ENCODE data around the gene CEP192.

Gene CEP192

GRCh38 chr18:12947285-12948049 lies 43.7 kb upstream of the CEP192 start, which contains the start of gene SEH1L (continued):
- TF ChIP-seq PRDM10 (tag by site-specific recombination; IDR thresholded peaks at IDR 0.05) (no peak), ZBTB11 (tag by site-specific recombination; conservative IDR thresholded peaks at IDR 0.05; ENCODE audit: low read depth) (no peak; the same call in none of the 2 replicates), ZBTB6 (tag by site-specific recombination; IDR thresholded peaks at IDR 0.05) (no peak), ZNF501 (tag by site-specific recombination; IDR thresholded peaks at IDR 0.05) (peak; percentile 83; the same call in 1 of the 2 replicates), ZNF548 (tag by site-specific recombination; IDR thresholded peaks at IDR 0.05) (no peak), ZNF701 (tag by site-specific recombination; IDR thresholded peaks at IDR 0.05) (no peak), MZF1 (tag by site-specific recombination; IDR thresholded peaks at IDR 0.05; ENCODE audit: borderline replicate concordance) (no peak), ZBTB1 (tag by site-specific recombination; IDR thresholded peaks at IDR 0.05) (no peak), ZNF335 (tag by site-specific recombination; conservative IDR thresholded peaks at IDR 0.05) (peak; percentile 65), PATZ1 (tag by site-specific recombination; IDR thresholded peaks at IDR 0.05) (peak; percentile 0; the same call in 1 of the 2 replicates), KLF17 (tag by site-specific recombination; IDR thresholded peaks at IDR 0.05) (0 out of 2 replicates have a peak, but pooled peaks have one; percentile 25), ZNF585B (tag by site-specific recombination; IDR thresholded peaks at IDR 0.05) (no peak), ZNF488 (tag by site-specific recombination; IDR thresholded peaks at IDR 0.05) (no peak), RBAK (tag by site-specific recombination; IDR thresholded peaks at IDR 0.05) (no peak), ZNF157 (tag by site-specific recombination; IDR thresholded peaks at IDR 0.05) (no peak), ZNF24 (tag by site-specific recombination; IDR thresholded peaks at IDR 0.05) (no peak), ZSCAN23 (tag by site-specific recombination; IDR thresholded peaks at IDR 0.05) (no peak)
